IMR-90 (cell line): ENCODE measurements around the gene NTM.

Experiments used
- BHLHE40 ChIP-seq: fragments of 150-350 bp; IDR thresholded peaks from 2 replicates; pipeline ENCODE4 v1.6.1; 2016; ENCODE audit warnings: mild to moderate bottlenecking, low read depth, low read length
- CEBPB ChIP-seq: IDR thresholded peaks from 2 replicates; pipeline ENCODE4 v1.6.1; 2012; ENCODE audit warnings: low read depth, low read length, improper control_type of control experiment
- CHD1 ChIP-seq: IDR thresholded peaks from 2 replicates; pipeline ENCODE4 v1.6.1; 2012; ENCODE audit warnings: low read depth, low read length, improper control_type of control experiment
- CTCF ChIP-seq: conservative IDR thresholded peaks from 2 replicates; pipeline ENCODE4 v1.5.1; 2012; ENCODE audit warnings: mild to moderate bottlenecking, low read depth, low read length, improper control_type of control experiment
- FOS ChIP-seq: fragments of 150-350 bp; IDR thresholded peaks from 2 replicates; pipeline ENCODE4 v1.6.1; 2016; ENCODE audit warnings: low read depth, low read length
- MAZ ChIP-seq: IDR thresholded peaks from 2 replicates; pipeline ENCODE4 v1.6.1; 2012; ENCODE audit warnings: low read depth, mild to moderate bottlenecking, low read length, improper control_type of control experiment, moderate library complexity, borderline replicate concordance
- MXI1 ChIP-seq: IDR thresholded peaks from 2 replicates; pipeline ENCODE4 v1.6.1; 2012; ENCODE audit warnings: low read depth, mild to moderate bottlenecking, low read length, moderate library complexity, borderline replicate concordance
- NFE2L2 ChIP-seq: fragments of 150-350 bp; IDR thresholded peaks from 2 replicates; pipeline ENCODE4 v1.6.1; 2016; ENCODE audit warnings: low read depth, mild to moderate bottlenecking, low read length
- POLR2A ChIP-seq: IDR thresholded peaks from 2 replicates; pipeline ENCODE4 v1.6.1; 2012; ENCODE audit warnings: mild to moderate bottlenecking, low read depth, low read length
- RAD21 ChIP-seq: IDR thresholded peaks from 2 replicates; pipeline ENCODE4 v1.6.1; 2012; ENCODE audit warnings: low read length, improper control_type of control experiment
- RCOR1 ChIP-seq: IDR thresholded peaks from 2 replicates; pipeline ENCODE4 v1.6.1; 2012; ENCODE audit warnings: mild to moderate bottlenecking, low read length, improper control_type of control experiment; ENCODE audit not compliant: insufficient replicate concordance
- RFX5 ChIP-seq: IDR thresholded peaks from 2 replicates; pipeline ENCODE4 v1.8.0; 2012; ENCODE audit warnings: low read depth, mild to moderate bottlenecking, low read length, moderate library complexity
- SMC3 ChIP-seq: fragments of 150-350 bp; IDR thresholded peaks from 2 replicates; pipeline ENCODE4 v1.6.1; 2016; ENCODE audit warnings: low read depth, mild to moderate bottlenecking, antibody characterized with exemption, low read length, moderate library complexity
- USF2 ChIP-seq: fragments of 150-350 bp; IDR thresholded peaks from 2 replicates; pipeline ENCODE4 v1.6.1; 2017; ENCODE audit warnings: mild to moderate bottlenecking, antibody characterized with exemption, low read length, low read depth

GRCh38 chr11:131877246-131877942, 507.0 kb downstream of the NTM start:
- no peak for TF ChIP-seq MAZ
- TF ChIP-seq SMC3 = no peak
- no peak for TF ChIP-seq CTCF
- TF ChIP-seq POLR2A = no peak
- no peak for TF ChIP-seq RCOR1
- no peak for TF ChIP-seq RAD21
- TF ChIP-seq RFX5 = no peak
- TF ChIP-seq FOS = no peak
- no peak for TF ChIP-seq BHLHE40
- no peak for TF ChIP-seq USF2
- no peak for TF ChIP-seq MXI1
- TF ChIP-seq CEBPB = no peak
- no peak for TF ChIP-seq CHD1
- no peak for TF ChIP-seq NFE2L2
